NOMO-1 (cell line): ENCODE data around the gene TYR.
"Not testable (repeated sequence)": the region's sequence is repeated elsewhere in the genome, so short reads cannot be mapped to it uniquely, and the experiment has no call there.

Experiments
- DNase-seq, 2 experiments: peaks; one replicate each; lab custom pipeline; 2025; ENCODE audit not compliant: unreplicated experiment in 2 of 2; lab: John Stamatoyannopoulos, UW

The TYR gene

GRCh38 chr11:89267660-89268302, 90.1 kb downstream of the TYR start:
- no peak for DNase-seq

GRCh38 chr11:89272540-89273088, 94.9 kb downstream of the TYR start:
- DNase-seq, result not testable (repeated sequence)

- DNase-seq, result not testable (repeated sequence)
These were observed 95.5 kb downstream of the TYR start for GRCh38 chr11:89273220-89273619.

GRCh38 chr11:89275966-89276365, 98.3 kb downstream of the TYR start:
- no peak for DNase-seq

- DNase-seq, result no peak
These were observed 101.5 kb downstream of the TYR start for GRCh38 chr11:89279176-89279575.

GRCh38 chr11:89281032-89281677, 103.5 kb downstream of the TYR start:
- not testable (repeated sequence) for DNase-seq

GRCh38 chr11:89286601-89287000, 108.9 kb downstream of the TYR start:
- not testable (repeated sequence) for DNase-seq

- DNase-seq, result not testable (repeated sequence)
These were observed 110.3 kb downstream of the TYR start for GRCh38 chr11:89288004-89288403.

- DNase-seq, result no peak
These were observed 116.4 kb downstream of the TYR start for GRCh38 chr11:89293965-89294679.

- DNase-seq, result not testable (repeated sequence)
These were observed 117.3 kb downstream of the TYR start for GRCh38 chr11:89295023-89295422.

GRCh38 chr11:89303029-89303428, 125.4 kb downstream of the TYR start:
- DNase-seq, result not testable (repeated sequence)

GRCh38 chr11:89308272-89308671, 130.6 kb downstream of the TYR start:
- DNase-seq, result not testable (repeated sequence)

- not testable (repeated sequence) for DNase-seq
These were observed 131.8 kb downstream of the TYR start for GRCh38 chr11:89309321-89309985.

- DNase-seq, result not testable (repeated sequence)
These were observed 132.9 kb downstream of the TYR start for GRCh38 chr11:89310607-89311006.

GRCh38 chr11:89321401-89321800, 143.7 kb downstream of the TYR start:
- no peak for DNase-seq

- DNase-seq, result no peak
These were observed 150.2 kb downstream of the TYR start for GRCh38 chr11:89327885-89328284.

- DNase-seq, result not testable (repeated sequence)
These were observed 154.3 kb downstream of the TYR start for GRCh38 chr11:89331940-89332339.

- DNase-seq, result not testable (repeated sequence)
These were observed 156.0 kb downstream of the TYR start for GRCh38 chr11:89333704-89334103.

- DNase-seq, result not testable (repeated sequence)
These were observed 159.5 kb downstream of the TYR start for GRCh38 chr11:89337100-89337650.

- not testable (repeated sequence) for DNase-seq
These were observed 160.4 kb downstream of the TYR start for GRCh38 chr11:89338073-89338472.

GRCh38 chr11:89340450-89340849, 162.8 kb downstream of the TYR start:
- DNase-seq, result not testable (repeated sequence)
